Fibroblast of villous mesenchyme (primary cell): ENCODE measurements around the gene TAF1D. TPM values are rescaled to one million over a fixed set of nuclear protein-coding genes. Genes with fewer than 3 reads are reported as not detected.

Source experiments
- DNase-seq: peaks from one replicate; pipeline ENCODE4 v3.0.0-alpha.2; 2010; ENCODE audit warnings: low read depth
- H3K4me3 ChIP-seq: 2 replicates; pipeline ENCODE4 v1.5.1; 2011; ENCODE audit warnings: low read depth, mild to moderate bottlenecking, low read length
- total RNA-seq: library from RNA; depleted of rRNA; stranded (reverse); fragments of >200 nt; gene quantifications from 2 replicates; pipeline ENCODE4 v1.2.3, GENCODE V29; 2012
- TF ChIP-seq, protein P1 (sequence below): IDR thresholded peaks from 2 replicates; pipeline ENCODE4 v1.5.1; 2012; ENCODE audit warnings: low read depth, mild to moderate bottlenecking, low read length; ENCODE audit not compliant: insufficient read depth

The TAF1D gene
- total RNA-seq, 1 donor, result 181 TPM

DNA sequence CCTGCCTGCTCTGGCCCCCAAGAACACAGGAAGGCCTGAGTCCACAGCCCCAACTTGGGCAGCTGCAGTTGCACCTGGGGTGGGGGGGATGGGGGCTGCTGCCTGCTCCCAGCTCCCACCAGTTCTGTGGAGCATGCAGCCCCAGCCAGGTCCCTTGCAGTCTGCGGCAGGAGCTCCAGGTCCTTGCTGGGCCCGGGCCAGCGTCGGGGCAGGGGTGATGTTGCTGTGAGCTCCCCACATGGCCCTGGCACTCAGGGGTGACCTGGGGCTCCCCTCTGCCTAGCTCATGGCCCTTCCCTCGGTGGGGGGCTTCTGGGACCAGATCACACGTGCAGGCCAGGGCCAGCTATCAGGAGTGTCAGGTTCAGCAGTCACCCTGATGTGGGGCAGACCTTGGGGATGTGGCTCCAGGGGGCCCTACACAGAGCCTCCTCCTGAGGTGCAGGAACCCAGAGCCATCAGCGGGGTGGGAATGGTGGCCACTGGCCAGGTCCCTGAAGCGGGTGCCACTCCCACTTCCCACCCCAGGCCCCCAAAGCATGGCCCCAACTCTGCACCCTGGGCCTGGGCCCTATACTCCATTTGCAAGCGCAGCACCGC is 32.4 kb upstream of the TAF1D start:
- no peak for DNase-seq
- TF ChIP-seq, protein P1, sequence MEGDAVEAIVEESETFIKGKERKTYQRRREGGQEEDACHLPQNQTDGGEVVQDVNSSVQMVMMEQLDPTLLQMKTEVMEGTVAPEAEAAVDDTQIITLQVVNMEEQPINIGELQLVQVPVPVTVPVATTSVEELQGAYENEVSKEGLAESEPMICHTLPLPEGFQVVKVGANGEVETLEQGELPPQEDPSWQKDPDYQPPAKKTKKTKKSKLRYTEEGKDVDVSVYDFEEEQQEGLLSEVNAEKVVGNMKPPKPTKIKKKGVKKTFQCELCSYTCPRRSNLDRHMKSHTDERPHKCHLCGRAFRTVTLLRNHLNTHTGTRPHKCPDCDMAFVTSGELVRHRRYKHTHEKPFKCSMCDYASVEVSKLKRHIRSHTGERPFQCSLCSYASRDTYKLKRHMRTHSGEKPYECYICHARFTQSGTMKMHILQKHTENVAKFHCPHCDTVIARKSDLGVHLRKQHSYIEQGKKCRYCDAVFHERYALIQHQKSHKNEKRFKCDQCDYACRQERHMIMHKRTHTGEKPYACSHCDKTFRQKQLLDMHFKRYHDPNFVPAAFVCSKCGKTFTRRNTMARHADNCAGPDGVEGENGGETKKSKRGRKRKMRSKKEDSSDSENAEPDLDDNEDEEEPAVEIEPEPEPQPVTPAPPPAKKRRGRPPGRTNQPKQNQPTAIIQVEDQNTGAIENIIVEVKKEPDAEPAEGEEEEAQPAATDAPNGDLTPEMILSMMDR, result no peak
- H3K4me3 ChIP-seq, result no peak overlapping the region

DNA sequence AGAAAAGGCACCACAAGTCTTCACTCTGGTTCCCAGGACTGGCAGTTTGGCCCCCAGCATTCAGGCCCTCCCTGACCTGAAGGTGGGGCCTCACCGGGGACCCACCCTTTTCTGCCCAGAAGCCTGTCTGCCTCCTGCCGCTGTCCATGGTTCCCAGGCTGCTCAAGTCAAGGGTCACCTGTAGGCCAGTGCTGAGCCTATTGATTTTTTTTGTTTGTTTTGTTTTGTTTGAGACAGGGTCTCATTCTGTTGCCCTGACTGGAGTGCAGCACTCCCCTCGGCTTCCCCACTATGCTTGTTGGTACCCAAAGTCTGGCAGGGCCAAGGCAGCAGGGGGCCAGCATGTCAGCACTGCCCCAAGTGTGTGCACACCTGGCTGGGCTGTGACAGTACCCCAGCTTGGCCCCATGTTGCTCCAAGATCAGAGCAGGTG is 31.8 kb upstream of the TAF1D start:
- H3K4me3 ChIP-seq, result no peak overlapping the region
- TF ChIP-seq, protein P1, result no peak
- DNase-seq, result no peak

DNA sequence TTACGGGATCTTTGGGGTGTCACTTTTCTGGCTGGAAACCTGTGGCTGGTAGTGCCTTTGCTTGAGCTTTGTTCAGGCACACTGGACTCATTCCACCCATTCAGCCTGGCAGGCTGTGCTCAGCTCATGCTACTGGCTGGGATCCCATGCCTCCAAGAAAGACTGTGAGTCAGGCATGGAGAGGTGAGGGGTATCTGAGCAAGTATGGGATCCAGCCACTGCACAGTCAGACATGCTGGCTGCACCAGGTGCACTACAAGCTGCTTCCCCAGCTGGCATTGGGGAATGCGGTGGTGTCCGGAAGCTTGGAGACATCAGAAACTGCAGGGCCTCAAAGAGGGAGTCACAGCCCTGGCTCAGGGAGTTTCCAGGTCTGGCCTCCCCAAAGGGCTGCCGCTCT is 30.8 kb upstream of the TAF1D start:
- TF ChIP-seq, protein P1, result no peak

GRCh38 chr11:93770160-93770559 is 28.9 kb upstream of the TAF1D start:
- no peak overlapping the region for H3K4me3 ChIP-seq
- DNase-seq, result no peak
- TF ChIP-seq, protein P1, result no peak

More for the DNA sequence above, 30.8 kb upstream of the TAF1D start:
- no peak for DNase-seq
- no peak overlapping the region for H3K4me3 ChIP-seq

GRCh38 chr11:93767018-93767417 is 25.7 kb upstream of the TAF1D start:
- TF ChIP-seq, protein P1, result no peak
- no peak for DNase-seq
- no peak overlapping the region for H3K4me3 ChIP-seq

GRCh38 chr11:93766504-93766903 is 25.2 kb upstream of the TAF1D start:
- no peak overlapping the region for H3K4me3 ChIP-seq
- DNase-seq, result no peak
- TF ChIP-seq, protein P1, result no peak

GRCh38 chr11:93765551-93765950 is 24.3 kb upstream of the TAF1D start:
- no peak for DNase-seq
- TF ChIP-seq, protein P1, result no peak
- no peak overlapping the region for H3K4me3 ChIP-seq
